Muscle layer of duodenum (tissue), 2 donors: ENCODE data around the gene FERMT2.

ENCODE experiments used
- H3K27ac ChIP-seq: one replicate; pipeline ENCODE4 v1.7.0; 2013; ENCODE audit warnings: mild to moderate bottlenecking, low read length
- H3K27me3 ChIP-seq: one replicate; pipeline ENCODE4 v1.7.0; 2013; ENCODE audit warnings: low read depth, mild to moderate bottlenecking, control low read depth, low read length
- H3K36me3 ChIP-seq, 2 donors: one replicate each; pipeline ENCODE4 v1.7.0; 2013; ENCODE audit warnings: low read length in 2 of 2, control low read depth in 1 of 2, mild to moderate bottlenecking in 1 of 2; ENCODE audit not compliant: insufficient read depth in 2 of 2, control insufficient read depth in 1 of 2
- H3K4me1 ChIP-seq, 2 donors: one replicate each; pipeline ENCODE4 v1.7.0; 2013; ENCODE audit warnings: low read length in 2 of 2, mild to moderate bottlenecking in 2 of 2, control low read depth in 1 of 2, moderate library complexity in 1 of 2; ENCODE audit not compliant: insufficient read depth in 2 of 2, control insufficient read depth in 1 of 2
- H3K4me3 ChIP-seq, 2 donors: one replicate each; pipeline ENCODE4 v1.7.0; 2013; ENCODE audit warnings: low read length in 2 of 2, low read depth in 1 of 2, mild to moderate bottlenecking in 1 of 2
- H3K9me3 ChIP-seq, 2 donors: one replicate each; pipeline ENCODE4 v1.7.0; 2013; ENCODE audit warnings: low read length in 2 of 2, control low read depth in 1 of 2, mild to moderate bottlenecking in 1 of 2; ENCODE audit not compliant: control insufficient read depth in 1 of 2
- donor health status: healthy.

Gene FERMT2, protein sequence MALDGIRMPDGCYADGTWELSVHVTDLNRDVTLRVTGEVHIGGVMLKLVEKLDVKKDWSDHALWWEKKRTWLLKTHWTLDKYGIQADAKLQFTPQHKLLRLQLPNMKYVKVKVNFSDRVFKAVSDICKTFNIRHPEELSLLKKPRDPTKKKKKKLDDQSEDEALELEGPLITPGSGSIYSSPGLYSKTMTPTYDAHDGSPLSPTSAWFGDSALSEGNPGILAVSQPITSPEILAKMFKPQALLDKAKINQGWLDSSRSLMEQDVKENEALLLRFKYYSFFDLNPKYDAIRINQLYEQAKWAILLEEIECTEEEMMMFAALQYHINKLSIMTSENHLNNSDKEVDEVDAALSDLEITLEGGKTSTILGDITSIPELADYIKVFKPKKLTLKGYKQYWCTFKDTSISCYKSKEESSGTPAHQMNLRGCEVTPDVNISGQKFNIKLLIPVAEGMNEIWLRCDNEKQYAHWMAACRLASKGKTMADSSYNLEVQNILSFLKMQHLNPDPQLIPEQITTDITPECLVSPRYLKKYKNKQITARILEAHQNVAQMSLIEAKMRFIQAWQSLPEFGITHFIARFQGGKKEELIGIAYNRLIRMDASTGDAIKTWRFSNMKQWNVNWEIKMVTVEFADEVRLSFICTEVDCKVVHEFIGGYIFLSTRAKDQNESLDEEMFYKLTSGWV

DNA sequence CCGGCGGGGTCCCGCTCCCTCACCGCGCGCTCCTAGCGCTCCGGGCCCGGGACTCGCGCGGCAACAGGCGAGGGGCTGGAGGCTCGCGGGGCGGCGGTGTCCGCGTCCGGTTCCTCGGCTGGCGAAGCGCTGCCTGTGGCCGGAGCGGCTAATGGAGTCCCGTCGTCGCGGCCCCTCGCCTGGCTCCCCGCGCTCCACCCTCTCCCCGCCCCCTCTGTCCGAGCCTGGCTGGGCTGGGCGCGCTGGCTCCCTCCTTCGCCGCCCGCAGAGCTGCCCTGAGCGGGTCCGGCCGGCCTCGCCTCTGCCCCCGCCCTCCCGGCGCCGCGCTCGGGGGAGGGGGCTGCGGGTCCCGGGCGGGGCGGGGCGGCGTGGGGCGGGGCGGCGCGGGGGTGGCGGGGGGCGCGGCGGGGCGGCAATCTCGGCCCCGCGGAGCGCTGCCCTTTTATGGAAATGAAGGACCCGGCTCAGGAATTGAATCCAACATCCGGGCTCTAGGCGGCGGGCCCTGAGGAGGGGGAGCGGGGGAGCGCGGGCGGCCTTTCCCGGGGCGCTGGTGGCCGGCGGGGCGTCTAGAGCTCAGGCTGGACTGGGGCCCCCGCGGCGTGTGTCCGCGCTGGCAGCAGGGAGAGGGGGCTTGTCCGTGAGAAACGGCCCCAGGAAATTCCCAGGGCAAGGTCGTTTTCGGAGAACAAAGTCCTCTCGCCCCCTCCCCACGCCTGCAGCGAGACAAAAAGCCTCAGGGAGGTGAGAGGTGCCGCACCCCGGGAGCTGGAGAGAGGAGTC lies at the start of gene FERMT2:
Gene FERMT2 (minus strand): TSS at position 153 of the 783 bp plus-strand sequence. CDS start 482 bp downstream, outside the sequence.
- H3K36me3 ChIP-seq = peaks cover 0 to 23% of the 10 kb centered on the region in 2 donors
- H3K4me3 ChIP-seq = peak within 1 kb of the TSS; percentile 92 to 94
- peak within 1 kb of the TSS; percentile 96 for H3K27ac ChIP-seq
- peaks cover 2 to 23% of the 10 kb centered on the region in 2 donors for H3K4me1 ChIP-seq
- no peaks in the 10 kb centered on the region for H3K9me3 ChIP-seq
- H3K27me3 ChIP-seq = peaks cover 16% of the 10 kb centered on the region

DNA sequence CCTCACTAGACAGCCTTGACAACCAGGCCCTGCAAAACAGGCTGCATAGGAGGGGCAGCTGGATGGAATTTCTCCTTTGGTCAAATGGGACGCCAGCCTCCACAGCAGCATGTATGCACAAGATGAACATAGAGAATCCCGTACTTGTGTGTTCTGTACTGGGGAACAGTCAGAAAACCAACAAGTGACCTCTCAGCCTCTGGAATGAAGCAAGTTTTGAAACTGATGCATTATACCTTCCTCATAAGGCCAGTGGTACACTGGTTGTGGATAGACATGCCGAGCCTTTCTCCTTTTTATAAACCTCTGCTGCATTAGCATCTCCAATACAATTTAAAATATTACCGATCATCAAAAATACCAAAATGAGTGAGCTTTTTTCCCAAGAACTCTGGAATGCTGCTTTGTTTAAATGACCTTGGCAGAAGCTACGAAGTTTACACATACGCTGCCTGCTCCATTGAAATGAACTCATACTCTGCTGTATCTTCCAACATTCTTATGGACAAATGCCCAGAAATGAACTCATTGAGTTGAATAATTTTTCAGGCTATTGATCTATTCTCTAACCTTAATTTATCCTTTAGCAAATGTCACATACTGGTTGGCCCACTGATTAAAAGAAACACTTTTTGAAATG lies 47.6 kb upstream of the FERMT2 start:
- Histone ChIP-seq H3K27ac (peak overlapping the region; percentile 26), H3K9me3 (no peaks in the 10 kb centered on the region), H3K4me1 (peaks cover 0 to 13% of the 10 kb centered on the region in 2 donors), H3K27me3 (no peaks in the 10 kb centered on the region), H3K36me3 (no peaks in the 10 kb centered on the region), H3K4me3 (no peak overlapping the region)

DNA sequence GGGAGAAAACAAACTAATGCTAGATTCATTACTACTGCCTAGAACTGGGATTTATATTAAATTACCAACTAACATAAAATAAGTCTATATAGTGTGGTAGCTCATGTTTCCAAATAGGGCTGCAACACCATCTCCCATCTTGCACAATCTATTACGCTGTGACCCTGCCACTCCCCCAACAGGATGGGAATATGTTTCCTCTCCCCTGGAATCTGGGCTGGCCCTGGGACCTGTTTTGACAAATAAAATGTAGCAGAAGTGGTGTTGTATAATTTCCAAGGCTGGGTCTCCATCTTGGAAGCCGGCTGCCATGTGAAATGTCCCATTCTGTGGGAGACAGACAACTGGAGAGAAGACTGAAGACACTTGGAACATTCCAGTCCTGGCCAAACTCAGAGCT lies 45.6 kb upstream of the FERMT2 start:
- no peak overlapping the region for H3K4me3 ChIP-seq
- H3K27ac ChIP-seq = no peak overlapping the region
- no peaks in the 10 kb centered on the region for H3K36me3 ChIP-seq
- H3K9me3 ChIP-seq = no peaks in the 10 kb centered on the region
- H3K27me3 ChIP-seq = no peaks in the 10 kb centered on the region
- peaks cover 0 to 7% of the 10 kb centered on the region in 2 donors for H3K4me1 ChIP-seq

DNA sequence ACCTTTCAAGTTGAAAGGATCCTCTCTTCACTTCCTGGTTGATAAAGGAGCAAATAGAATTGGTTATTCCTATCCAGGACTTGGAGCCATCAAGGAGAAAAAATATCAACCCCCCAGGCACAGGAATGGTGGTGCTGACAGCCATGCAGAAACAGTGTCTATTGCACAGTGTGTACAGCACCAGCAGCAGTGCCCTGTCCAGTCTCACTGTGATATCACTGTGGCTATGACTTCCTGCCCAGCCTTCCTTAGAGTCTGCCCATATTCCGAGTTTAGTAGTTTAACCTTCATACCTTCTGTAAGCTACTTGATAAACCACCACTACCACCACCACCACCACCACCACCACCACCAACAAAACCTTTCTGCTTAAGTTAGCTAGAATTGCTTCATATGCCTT lies 45.1 kb upstream of the FERMT2 start:
- Histone ChIP-seq H3K27ac (no peak overlapping the region), H3K4me3 (no peak overlapping the region), H3K4me1 (peaks cover 0 to 7% of the 10 kb centered on the region in 2 donors), H3K36me3 (no peaks in the 10 kb centered on the region), H3K27me3 (no peaks in the 10 kb centered on the region), H3K9me3 (no peaks in the 10 kb centered on the region)

DNA sequence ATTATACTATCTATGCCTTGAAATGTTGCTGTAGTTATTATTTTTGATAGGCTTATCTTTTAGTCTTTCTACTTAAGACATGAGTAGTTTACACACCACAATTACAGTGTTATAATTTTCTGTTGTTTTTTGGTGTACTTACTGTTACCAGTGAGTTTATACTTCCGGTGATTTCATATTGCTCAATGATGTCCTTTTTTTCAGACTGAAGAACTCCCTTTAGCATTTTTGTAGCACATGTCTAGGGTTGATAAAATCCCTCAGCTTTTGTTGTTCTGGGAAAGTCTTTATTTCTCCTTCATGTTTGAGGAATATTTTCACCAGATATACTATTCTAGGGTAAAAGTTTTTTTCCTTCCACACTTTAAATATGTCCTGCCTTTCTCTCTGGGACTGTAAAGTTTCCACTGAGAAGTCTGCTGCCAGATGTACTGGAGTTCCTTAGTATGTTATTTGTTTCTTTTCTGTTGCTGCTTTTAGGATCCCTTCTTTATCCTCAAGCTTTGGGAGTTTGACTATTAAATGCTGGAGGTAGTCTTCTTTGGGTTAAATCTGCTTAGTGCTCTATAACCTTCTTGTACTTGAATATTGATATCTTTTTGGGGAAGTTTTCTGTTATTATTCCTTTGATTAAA lies 41.5 kb upstream of the FERMT2 start:
- no peaks in the 10 kb centered on the region for H3K4me1 ChIP-seq
- H3K27me3 ChIP-seq = no peaks in the 10 kb centered on the region
- no peak overlapping the region for H3K4me3 ChIP-seq
- H3K27ac ChIP-seq = no peak overlapping the region
- H3K9me3 ChIP-seq = no peaks in the 10 kb centered on the region
- H3K36me3 ChIP-seq = no peaks in the 10 kb centered on the region

DNA sequence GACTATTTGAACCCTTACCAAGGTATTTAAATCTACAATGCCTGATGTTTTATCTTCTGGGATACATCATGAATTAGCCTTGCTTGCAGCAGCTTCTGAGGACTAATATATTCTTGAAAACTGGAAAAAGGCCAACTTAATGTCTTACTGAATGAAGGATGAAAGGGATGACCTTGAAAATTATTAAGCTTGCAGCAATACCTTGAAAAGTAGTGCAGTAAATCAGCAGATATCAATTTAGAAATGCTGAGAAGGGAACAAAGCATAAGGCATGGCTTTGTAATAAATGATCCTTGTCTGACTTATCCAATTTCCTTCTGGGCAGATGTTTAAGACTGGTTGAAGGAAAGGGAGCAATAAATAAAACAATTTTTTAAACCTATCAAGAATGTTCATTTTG lies 37.3 kb upstream of the FERMT2 start:
- Histone ChIP-seq H3K9me3 (no peaks in the 10 kb centered on the region), H3K27me3 (no peaks in the 10 kb centered on the region), H3K4me3 (no peak overlapping the region), H3K36me3 (no peaks in the 10 kb centered on the region), H3K4me1 (no peaks in the 10 kb centered on the region), H3K27ac (no peak overlapping the region)

DNA sequence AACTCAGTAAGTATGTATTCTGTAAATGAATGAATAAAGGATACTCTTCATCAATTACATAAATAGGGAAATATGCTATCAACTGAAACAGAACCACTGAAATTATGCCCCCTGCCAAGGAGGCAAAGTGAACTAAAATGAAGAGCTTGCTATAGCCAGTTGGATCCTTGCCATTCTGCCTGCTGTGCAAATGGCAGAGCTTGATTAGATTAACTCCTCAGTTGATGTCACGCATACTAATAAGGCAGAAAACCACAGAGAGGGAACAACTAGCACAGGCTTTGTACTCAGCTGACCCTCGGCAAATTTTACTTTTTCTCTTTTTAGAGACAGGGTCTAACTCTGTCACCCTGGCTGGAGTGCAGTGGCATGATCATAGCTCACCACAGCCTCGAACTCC lies 36.7 kb upstream of the FERMT2 start:
- no peaks in the 10 kb centered on the region for H3K27me3 ChIP-seq
- no peaks in the 10 kb centered on the region for H3K36me3 ChIP-seq
- H3K4me1 ChIP-seq = no peaks in the 10 kb centered on the region
- no peak overlapping the region for H3K4me3 ChIP-seq
- no peak overlapping the region for H3K27ac ChIP-seq
- H3K9me3 ChIP-seq = no peaks in the 10 kb centered on the region

DNA sequence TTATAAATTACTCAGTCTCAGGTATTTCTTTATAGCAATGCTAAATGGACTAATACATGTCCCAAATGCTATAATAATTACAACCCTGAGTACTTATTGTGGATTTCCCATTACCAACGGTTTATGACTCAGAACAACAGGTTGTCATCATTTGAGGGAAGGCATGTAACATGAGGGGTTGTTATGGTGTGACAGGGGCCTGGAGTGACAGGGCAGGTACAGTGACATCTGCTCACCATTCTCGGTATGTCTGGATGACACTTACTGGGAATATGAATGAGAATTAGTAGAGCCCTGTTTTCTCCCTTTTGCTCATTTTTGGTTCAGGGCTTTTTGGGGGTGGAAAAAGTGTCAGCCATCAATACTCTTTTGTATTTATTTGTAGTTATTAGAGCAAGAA lies 36.2 kb upstream of the FERMT2 start:
- Histone ChIP-seq H3K4me3 (no peak overlapping the region), H3K36me3 (no peaks in the 10 kb centered on the region), H3K27me3 (no peaks in the 10 kb centered on the region), H3K9me3 (no peaks in the 10 kb centered on the region), H3K27ac (no peak overlapping the region), H3K4me1 (no peaks in the 10 kb centered on the region)

DNA sequence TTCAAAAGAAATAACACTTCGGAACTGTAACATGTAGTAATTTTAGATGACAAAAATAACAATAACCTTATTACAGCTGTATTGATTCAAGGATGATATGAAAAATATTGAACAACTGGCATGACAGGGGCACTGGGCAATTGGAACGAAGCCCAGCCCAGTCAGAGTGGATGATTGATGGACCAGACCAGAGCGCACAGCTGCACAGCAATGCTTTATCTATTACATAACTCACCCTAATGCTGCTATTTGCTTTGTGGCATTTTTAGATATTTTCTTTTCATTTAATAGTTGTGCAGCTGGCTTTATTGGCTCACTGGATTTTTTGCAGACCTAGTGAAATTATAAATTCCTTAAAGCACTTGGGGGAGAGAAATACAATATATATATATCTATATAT lies 26.9 kb upstream of the FERMT2 start:
- Histone ChIP-seq H3K9me3 (no peaks in the 10 kb centered on the region), H3K36me3 (no peaks in the 10 kb centered on the region), H3K27ac (no peak overlapping the region), H3K4me3 (no peak overlapping the region), H3K4me1 (peaks cover 0 to 4% of the 10 kb centered on the region in 2 donors), H3K27me3 (no peaks in the 10 kb centered on the region)

DNA sequence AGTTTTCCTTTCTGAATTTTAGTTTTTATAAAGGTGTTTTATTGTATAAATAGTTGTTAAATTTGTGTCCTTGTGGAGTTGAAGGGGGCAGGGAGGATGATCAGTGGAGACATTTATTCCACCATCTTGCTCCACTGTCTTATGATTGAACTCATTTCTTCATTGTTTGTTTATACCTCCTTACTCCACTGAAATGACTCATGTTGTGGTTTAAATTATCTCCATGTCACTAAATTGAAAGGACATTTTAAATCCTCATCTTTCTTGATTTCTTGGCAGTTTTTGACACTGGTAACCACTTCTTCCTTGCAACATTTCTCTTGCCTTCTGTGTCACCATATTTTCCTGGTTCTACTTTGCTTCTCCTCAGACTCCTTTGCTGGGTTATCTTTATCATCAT lies 23.6 kb upstream of the FERMT2 start:
- Histone ChIP-seq H3K9me3 (no peaks in the 10 kb centered on the region), H3K4me1 (peaks cover 0 to 4% of the 10 kb centered on the region in 2 donors), H3K27ac (no peak overlapping the region), H3K36me3 (no peaks in the 10 kb centered on the region), H3K4me3 (no peak overlapping the region), H3K27me3 (no peaks in the 10 kb centered on the region)
